NCI-H1092 treated with DMSO at 0.1 percent for 48 hours (cell line): ENCODE results near the gene UGT1A7.

Source experiments
- DNase-seq: peaks from one replicate; lab custom pipeline; 2025; lab: John Stamatoyannopoulos, UW

Gene UGT1A7

DNA sequence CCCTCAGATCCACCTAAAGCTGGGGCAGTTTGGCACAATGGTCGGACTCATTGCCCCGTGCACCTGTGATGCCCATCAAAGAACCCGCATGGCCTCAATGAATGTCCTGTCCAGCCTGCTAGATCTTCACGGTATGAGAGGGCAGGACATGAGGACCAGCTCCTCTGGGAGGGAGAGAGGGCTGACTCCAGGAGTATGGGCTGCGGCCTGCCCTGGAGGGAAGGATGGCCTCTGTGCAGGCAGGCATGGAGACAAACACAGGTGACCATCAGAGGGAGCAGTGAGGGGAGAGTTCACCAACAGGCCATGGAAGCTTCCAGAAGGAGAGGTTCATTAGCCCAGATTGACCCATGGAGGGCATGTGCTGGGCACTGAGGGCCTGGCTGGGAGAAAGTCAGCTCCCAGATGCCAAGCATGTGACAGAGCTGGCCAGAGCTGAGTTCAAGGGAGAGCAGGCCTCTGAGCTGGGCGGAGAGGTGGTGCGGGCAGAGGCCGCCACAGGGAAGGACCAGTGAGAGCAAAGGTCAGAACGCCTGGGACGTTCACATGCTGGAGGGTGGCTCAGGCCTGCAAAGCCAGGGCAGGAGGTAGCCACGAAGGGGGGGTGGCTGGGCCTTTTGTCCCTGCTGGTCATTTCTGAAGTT is 136.4 kb downstream of the UGT1A7 start:
- DNase-seq: no peak

DNA sequence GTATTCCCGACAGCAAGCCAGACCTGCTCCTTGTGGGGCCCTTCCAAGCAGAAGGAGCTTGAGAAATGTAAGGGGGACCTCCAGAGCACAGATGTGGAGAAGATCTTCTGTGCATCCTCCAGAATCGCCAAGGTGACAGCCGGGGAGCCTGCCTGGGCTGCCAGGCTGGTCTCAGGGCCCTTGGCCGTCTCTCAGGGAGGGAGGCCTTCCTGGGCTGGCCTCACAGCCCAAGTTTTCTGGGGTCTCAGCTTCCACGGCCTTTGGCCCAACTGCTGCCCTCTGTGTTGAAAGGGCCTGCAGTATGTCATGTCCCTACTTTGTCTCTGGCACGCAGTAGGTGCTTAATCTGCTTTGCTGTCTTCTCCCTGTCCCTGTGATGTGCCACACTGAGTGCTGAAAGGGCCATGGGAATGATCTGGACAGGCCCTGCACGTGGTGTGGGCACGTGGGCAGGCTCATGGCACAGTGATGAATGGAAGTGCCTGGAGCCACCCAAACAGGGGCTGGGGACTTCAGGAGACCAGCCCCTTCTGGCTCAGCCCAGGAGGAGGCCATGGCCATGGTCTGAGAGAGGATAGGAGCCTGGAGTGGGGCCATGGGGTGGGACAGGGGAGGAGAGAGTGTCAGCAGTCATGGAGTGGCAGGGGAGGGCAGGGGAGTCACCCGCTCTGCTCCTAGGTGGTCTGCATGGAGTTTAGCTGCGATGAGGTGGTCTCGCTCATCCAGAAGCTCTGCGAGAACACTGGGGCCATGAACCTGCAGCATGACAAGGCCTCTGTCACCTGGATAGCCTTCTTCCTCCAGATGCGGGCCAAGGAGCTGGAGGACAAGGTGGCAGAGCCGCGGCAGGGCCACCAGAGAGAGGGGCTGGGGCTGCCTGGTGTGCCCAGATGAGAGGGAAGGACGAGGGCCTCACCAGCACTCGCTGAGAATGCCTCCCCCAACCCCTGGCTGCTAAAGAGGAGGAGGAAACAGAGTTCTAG is 137.2 kb downstream of the UGT1A7 start:
- no peak for DNase-seq

DNA sequence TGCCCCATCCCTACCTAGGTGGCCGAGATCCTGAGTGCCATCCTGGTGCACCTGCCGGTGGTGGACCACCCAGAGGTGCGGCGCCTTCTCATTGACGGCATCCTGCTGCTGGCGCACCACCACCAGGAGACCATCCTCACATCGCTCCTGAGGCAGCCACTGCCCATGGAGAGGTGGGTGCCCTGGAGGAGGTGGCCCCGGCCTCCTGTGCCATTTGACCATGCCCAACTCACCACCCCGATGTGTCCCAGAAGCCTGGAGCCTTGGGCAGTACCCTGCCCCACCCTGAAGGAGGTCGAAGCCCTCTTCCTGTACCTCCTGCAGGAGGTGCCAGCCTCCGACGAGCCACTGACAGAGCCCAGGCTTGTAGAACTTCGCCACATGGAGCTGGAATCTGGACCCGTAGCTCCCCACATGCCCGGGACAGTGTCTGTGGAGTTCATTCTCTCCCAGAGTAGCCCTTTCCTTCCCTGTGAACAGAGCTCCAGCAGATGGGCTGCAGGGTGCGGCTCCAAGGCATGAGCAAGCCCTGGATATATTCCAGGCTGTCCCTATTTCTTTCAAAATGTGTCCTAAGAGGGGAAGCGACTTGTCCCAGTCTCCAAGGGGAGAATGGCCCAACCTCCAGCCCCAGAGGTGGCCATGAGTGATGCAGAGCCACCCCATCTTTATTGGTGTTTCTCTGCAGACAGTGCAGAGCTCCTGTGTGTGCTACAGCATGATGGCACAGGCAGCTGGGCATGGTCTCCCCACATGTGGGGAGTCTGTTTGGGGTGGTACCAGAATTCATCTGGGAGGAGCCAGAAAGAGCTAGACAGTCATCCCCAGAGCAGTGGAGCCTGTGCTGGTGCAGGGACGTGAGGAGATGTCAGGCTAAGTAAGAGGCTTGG is 138.4 kb downstream of the UGT1A7 start:
- DNase-seq: no peak

DNA sequence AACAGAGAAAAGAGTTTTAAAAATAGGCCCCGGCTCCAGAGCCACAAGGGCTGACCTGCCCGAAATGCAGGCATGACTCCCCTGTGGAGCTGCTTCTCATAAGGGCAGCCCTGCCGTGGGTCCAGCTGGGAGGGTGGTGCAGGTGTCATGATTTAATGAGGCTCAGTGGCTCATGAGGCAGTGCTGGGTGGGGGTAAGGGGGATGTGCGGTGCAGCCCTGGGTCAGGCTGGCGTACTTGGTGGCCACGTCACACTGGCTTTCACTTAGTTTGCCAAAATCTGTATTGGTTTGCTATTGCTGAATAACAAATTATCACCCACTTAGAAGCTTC is 139.0 kb downstream of the UGT1A7 start:
- no peak for DNase-seq

DNA sequence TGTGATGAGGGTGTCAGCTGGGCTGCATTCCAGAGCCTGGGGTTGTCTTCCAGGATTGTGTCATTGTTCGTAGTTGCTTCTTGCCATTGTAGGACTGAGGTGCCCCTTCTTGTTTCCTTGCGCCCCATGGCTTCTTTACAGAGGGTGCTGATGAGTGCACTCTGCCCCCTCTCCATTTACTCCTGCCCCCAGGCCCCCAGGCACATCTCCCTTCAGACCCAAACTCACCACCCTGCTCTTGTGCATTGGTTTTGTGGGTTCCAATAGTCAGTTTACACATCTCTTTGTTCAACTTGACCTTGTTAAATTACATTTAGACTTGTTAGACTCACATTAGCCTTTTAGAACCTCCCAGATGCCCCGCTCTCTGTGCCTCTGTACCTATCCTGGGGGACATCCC is 139.5 kb downstream of the UGT1A7 start:
- no peak for DNase-seq

DNA sequence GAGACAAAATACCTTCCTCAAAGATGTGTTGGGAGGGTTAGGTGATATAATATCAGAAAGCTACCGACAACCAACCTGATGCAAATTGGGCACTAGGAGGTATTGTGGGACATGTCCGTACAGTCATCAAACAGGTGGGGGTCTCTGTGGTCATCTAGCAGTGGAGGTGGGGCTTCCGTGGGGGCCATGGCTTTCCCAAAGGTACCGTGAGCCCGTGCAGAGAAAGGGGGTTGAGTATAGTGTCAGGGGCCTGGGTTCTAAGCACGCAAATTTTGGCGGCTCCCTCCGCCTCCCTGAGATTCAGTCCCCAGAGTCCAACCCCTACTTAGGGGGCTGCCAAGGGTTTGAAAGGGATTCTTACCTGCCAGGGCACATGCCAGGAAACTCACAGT is 140.0 kb downstream of the UGT1A7 start:
- no peak for DNase-seq

DNA sequence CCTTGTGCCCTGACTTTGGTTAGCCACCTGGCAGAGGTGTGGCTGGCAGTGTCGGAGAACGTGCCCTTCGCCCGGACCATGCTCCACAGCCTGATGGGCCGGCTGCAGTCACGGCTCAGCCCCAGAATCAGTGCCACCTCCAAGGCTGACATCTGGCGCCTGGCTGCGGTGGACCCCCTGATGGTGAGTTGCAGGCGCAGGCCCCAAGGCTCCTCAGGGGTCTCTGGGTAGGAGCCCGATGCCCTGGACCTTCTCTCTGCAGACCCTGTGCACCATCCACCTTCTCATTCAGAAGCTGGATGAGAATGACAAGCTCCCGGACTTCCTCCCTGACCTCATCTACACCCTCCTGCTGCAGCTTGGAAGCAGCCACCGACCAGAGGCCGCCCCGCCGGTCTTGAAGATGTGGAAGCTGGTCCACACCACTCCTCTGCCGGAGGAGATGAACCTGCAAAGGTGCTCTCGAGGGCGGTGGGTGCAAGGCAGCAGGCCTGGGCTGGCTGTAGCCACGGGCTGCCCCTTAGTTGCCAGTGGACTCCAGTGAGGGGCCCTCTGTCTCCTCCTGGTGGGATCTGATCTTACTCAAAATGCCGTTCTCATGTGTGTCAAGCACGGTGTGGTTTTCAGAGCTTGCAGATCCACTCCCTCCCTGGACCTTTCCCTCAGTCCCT is 140.5 kb downstream of the UGT1A7 start:
- no peak for DNase-seq
